GM18868 (cell line): ENCODE results near the gene ZBTB16.

Experiments
- ATAC-seq: cut with Tn5 transposase; IDR thresholded peaks from one replicate; pipeline ENCODE4 v1.9.1; 2021; ENCODE audit warnings: mild to moderate bottlenecking, moderate library complexity; ENCODE audit not compliant: unreplicated experiment

Gene ZBTB16

GRCh38 chr11:114059278-114059983 lies at the start of gene ZBTB16:
Gene ZBTB16 (plus strand): TSS chr11:114059711. CDS start chr11:114063301, 3,590 bp downstream.
- ATAC-seq: no peak

DNA sequence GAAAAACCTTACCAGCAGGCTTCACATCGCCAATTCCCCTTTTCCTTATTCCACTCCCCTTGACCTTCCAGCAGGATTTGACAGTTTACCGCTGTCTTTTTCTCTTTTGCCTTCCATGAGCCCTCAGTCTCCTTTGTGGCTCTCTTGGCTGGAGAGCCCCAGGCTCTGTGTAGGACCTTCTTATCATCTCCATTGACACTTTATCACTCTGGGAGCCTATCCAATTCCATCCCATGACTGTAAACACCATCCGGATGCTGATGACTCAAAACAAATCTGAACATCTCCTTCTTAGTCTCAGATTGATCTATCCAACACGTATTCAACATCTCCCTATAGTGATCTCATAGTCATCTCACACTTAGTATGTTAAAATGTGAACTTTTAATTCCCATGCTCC lies 48.6 kb upstream of the ZBTB16 start:
- no peak for ATAC-seq

- ATAC-seq: no peak
These were observed 48.1 kb upstream of the ZBTB16 start for GRCh38 chr11:114011443-114011842.

DNA sequence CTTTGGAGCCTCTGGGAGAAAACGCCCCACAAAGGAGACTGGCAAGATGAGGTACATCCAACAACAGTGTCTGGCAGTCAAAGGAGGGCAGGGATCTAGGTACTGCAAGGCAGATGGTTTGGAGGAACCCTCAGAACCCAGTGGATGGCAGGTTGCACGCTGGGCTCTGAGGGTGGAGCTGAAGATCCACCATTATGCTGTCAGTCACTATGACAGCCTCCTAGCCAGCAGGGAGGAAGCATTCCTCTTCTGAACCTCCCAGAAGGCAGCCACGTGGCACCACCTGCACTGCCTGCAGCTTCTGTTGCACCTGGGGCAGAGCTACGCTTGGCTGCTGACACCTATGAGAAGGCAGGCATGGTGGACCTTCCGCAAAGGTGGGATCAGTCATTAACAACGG lies 44.4 kb upstream of the ZBTB16 start:
- ATAC-seq: no peak

GRCh38 chr11:114016986-114017385 lies 42.5 kb upstream of the ZBTB16 start:
- ATAC-seq: no peak

GRCh38 chr11:114017723-114018122 lies 41.8 kb upstream of the ZBTB16 start:
- no peak for ATAC-seq

- ATAC-seq: no peak
These were observed 40.5 kb upstream of the ZBTB16 start for GRCh38 chr11:114019046-114019445.

DNA sequence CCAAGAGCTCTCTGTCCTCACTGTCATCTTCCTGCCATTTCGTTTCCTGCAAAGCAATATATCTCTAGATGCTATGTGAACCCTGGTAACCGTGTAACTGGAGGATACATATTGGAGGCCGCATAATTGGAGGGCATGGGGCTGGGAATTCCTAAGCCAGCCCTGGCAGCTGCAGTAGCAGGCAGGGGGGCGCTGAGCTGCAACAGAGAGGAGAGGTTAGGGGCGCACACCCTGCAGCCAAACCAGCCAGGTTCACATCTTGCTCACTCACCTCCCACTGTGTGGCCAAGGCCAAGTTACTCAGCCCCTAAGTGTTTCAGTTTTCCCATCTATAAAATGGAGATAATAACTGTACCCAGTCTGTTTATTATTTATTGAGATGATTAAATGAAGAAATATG lies 39.9 kb upstream of the ZBTB16 start:
- no peak for ATAC-seq

DNA sequence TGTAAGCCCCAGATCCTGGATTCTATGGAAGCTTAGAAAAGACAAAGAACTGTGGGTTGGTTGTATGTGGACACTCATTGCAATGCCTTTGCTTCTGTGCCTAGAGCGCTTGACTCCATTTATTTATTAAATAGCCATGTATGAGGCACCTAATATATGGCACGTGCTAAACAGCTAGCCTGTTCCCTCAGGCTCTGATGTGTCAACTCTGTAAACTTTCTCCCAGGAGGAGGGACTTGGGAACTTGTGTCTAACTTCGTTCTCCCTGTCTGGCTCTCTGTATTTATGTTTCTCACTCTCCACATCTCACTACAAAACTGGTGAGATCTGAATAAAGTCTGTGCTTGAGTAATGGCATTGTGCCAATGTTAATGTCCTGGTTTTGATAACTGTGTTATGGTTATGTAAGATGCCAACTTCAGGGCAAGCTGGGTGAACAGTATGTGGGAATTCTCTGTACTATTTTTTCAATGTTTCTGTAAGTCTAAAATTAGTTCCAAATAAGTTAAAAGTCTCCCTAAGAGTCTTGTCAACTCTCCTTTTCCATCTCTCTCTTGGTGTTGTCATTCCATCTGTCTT lies 34.1 kb upstream of the ZBTB16 start:
- no peak for ATAC-seq

DNA sequence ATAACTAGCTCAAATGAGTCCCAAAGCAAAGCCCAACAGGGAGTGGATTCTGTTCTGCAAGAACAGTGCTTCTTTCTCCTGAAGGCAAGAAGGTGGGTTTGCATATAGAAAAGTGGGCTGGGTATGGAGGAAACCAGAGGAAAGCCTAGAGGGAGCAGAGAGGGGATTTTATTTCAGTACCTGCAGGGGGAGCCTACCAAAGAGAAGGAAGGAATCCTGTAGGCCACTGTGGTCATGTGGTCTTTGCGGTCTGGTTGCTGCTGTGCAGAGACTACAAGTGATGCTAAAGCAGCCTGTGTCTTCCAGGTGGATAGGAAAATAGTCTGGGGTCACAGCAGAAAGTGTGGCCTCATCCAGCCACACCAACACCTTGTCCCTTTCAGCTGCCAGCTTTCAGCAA lies 33.2 kb upstream of the ZBTB16 start:
- no peak for ATAC-seq

DNA sequence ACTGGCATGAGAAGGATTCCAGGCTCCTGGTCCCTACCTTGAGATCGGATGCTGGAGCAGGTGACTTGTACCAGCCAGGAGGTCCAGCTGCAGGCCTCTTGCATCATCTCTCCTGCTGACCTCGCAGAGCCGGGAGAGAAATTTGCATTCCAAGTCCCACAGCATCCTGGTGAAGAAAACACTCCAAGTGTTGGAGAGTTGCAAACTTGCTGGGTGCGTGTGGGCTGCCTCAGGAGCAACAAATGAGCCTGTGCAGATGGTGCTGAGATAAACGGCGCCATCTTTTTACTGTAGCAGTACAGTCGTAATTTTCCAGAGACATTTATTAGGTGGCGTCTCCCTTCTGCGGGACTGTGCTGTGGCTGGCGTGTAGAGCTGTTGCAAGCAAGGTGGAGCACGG lies 32.1 kb upstream of the ZBTB16 start:
- ATAC-seq: no peak

GRCh38 chr11:114027926-114028325 lies 31.6 kb upstream of the ZBTB16 start:
- ATAC-seq: no peak

- no peak for ATAC-seq
These were observed 28.1 kb upstream of the ZBTB16 start for GRCh38 chr11:114031246-114031966.

DNA sequence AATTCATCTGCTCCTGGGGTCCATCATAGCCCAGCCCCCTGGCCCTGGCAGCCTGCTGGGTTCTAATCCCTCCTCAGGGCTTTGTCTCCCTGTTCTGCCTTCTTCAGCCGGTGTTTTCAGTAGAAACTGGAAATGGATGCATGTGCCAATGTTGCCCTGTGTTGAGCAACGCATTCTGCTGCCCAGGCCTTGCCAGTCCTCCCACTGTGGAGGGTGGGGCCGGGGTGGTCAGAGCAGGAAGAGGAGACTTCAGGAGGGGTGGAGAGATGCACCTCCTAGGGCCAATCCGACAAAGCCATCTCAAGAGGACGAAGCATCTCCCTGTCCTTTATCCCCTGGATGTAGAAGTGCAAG lies 27.6 kb upstream of the ZBTB16 start:
- ATAC-seq: no peak

- no peak for ATAC-seq
These were observed 26.4 kb upstream of the ZBTB16 start for GRCh38 chr11:114033066-114033465.

DNA sequence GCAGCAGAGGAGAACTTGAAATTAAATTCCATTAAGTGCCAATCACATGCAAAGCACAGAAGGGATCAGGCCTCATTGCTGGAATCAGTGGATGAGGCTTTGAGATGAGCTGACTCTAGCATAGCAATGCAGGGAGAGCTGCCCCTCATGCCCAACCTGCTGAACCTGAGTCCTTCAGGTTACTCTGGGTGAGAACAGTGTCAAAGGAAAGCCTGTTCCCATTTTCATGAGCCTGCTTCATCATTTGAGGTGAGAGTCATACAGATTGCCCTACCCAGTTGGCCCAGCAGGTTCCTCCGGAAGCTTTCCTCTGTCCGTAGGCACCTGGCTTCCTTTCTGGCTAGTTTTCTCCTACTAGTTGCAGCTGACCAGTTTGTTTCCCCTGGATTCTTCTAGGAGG lies 25.9 kb upstream of the ZBTB16 start:
- ATAC-seq: no peak

GRCh38 chr11:114034956-114035355 lies 24.6 kb upstream of the ZBTB16 start:
- ATAC-seq: no peak

DNA sequence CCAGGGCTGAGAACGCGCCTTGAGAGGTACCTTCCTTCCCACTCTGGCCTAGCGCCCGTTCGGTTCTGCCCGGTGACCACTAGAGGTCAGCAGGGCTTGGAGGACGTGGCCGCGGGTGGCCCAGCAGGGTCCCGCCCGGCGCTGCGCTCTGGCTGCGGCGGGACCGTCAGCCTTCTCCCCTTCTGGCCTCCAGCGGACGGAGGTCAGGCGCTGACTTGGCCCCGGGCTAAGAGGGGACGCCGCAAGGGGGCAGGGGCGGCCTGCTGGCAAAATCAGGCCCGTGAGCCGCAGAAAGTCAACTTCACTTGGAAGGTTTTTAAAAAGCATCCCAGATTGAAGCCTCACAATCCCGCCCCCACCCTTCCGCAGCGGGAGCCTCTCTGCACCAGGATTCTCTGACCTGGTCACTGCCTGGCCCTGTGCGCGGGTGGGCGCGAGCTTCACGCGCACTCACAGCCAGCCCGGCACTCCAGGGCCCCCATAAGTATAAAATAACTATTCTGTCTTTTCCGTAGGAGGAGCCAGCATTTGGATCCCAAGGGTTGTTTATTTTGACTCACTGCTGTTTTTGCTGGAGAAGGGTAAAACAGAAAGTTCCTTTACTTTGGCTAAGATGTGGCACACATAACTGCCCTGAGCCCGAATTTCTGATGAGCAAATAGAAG lies 23.2 kb upstream of the ZBTB16 start:
- ATAC-seq: no peak

GRCh38 chr11:114036958-114037357 lies 22.6 kb upstream of the ZBTB16 start:
- no peak for ATAC-seq

DNA sequence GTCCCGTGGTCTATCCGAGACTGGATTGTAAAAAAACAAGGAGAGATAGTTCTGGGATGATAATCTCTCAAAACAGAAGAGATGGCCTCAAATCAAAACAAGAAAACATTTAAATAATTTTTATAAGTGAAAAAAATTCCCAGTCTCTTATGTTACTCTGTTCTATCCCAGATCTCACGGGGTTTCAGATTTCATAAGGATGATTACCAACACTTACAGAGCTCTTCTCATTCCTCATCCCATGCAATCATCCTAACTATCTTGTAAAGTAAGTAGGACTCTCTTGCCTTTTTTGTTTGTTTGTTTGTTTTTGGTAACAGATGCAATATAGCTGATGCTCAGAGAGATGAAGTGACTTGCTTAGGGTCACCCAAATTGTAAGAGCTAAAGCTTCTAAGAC lies 20.0 kb upstream of the ZBTB16 start:
- no peak for ATAC-seq

DNA sequence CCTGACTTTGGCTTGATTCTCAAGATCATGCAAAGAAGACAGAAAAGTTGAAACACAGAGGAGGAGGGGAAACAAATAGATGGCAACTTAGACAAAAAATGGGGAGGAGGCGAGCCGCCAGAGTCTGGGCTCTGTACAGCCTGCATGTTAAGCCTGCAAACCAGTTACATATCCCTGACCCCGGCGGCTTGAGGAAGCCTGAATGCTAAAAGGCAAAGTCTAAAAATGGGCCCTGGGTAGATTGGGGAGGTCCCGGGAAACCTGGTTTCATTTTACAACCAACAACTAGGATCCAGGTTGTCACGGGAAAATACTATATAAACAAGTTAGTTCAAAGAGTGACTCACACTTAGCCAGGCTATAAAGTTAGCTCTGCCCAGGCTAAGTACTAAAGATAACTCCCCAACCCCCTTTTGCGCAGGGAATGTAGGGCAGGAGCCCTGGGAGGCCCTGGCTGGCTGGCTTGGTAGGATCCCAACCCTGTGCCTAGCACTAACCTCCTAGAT lies 18.8 kb upstream of the ZBTB16 start:
- ATAC-seq: no peak

- no peak for ATAC-seq
These were observed 17.3 kb upstream of the ZBTB16 start for GRCh38 chr11:114042234-114042633.
